Measurements from ENCODE around the gene GLT6D1. TPM values are rescaled to one million over a fixed set of nuclear protein-coding genes. Genes with fewer than 3 reads are reported as not detected.

The GLT6D1 gene
- total RNA-seq, 1 donor from 2014 or later: not detected

- Histone ChIP-seq H3K4me1 (no peaks in the 10 kb centered on the region), H3K9me3 (no peaks in the 10 kb centered on the region), H3K36me3 (no peaks in the 10 kb centered on the region), H3K27ac (no peak overlapping the region), H3K4me3 (no peak overlapping the region), H3K27me3 (no peaks in the 10 kb centered on the region)
- no peak for DNase-seq (ENCODE audit: low spot score in 2 of 2)
- intact Hi-C loops (cut with DNase I): no loop called here
- no peak for TF ChIP-seq CTCF (IDR thresholded peaks at IDR 0.05)
Observed at GRCh38 chr9:135611142-135611874, 28.0 kb downstream of the GLT6D1 start.

GRCh38 chr9:135610290-135611141, 28.8 kb downstream of the GLT6D1 start:
- Histone ChIP-seq H3K27me3 (no peaks in the 10 kb centered on the region), H3K4me1 (no peaks in the 10 kb centered on the region), H3K4me3 (no peak overlapping the region), H3K9me3 (no peaks in the 10 kb centered on the region), H3K36me3 (no peaks in the 10 kb centered on the region), H3K27ac (no peak overlapping the region)
- no peak for TF ChIP-seq CTCF (IDR thresholded peaks at IDR 0.05)
- DNase-seq (ENCODE audit: low spot score in 2 of 2): no peak
- intact Hi-C loops (cut with DNase I): no loop called here

- H3K4me3 ChIP-seq: no peak overlapping the region
- intact Hi-C loops (cut with DNase I): loop anchor here (10.0 kb wide), 1 partner anchor 675 kb away; no protein-coding TSS in a partner anchor
- no peak for DNase-seq (ENCODE audit: low spot score in 2 of 2)
- no peaks in the 10 kb centered on the region for H3K36me3 ChIP-seq
- H3K9me3 ChIP-seq: no peaks in the 10 kb centered on the region
- no peak for TF ChIP-seq CTCF (IDR thresholded peaks at IDR 0.05)
- no peaks in the 10 kb centered on the region for H3K4me1 ChIP-seq
- H3K27me3 ChIP-seq: no peaks in the 10 kb centered on the region
- no peak overlapping the region for H3K27ac ChIP-seq
Observed at GRCh38 chr9:135609366-135609955, 29.9 kb downstream of the GLT6D1 start.

- H3K27me3 ChIP-seq: no peaks in the 10 kb centered on the region
- intact Hi-C loops (cut with DNase I): loop anchor here (10.0 kb wide), 1 partner anchor 676 kb away; no protein-coding TSS in a partner anchor
Observed at GRCh38 chr9:135608999-135609317, 30.4 kb downstream of the GLT6D1 start.

More at GRCh38 chr9:135608999-135609317, 30.4 kb downstream of the GLT6D1 start:
- Histone ChIP-seq H3K4me1 (no peaks in the 10 kb centered on the region), H3K4me3 (no peak overlapping the region), H3K27ac (no peak overlapping the region), H3K36me3 (no peaks in the 10 kb centered on the region), H3K9me3 (no peaks in the 10 kb centered on the region)
- no peak for DNase-seq (ENCODE audit: low spot score in 2 of 2)
- no peak for TF ChIP-seq CTCF (IDR thresholded peaks at IDR 0.05)
